ENCODE measurements around the gene FAM234B. TPM values are rescaled to one million over a fixed set of nuclear protein-coding genes. Genes with fewer than 3 reads are reported as not detected.

Gene FAM234B
- polyA plus RNA-seq, 3 donors = 1.6 to 3.2 (median 2.0) TPM

- Histone ChIP-seq H3K79me2 (ENCODE audit: insufficient read depth, low read length) (no peaks in the 10 kb centered on the region), H4K20me1 (ENCODE audit: insufficient read depth, low read length) (no peaks in the 10 kb centered on the region), H3K4me3 (replicated peaks in 1 of 3; ENCODE audit: low read depth in 2 of 3, low read length in 3 of 3) (no peak overlapping the region), H3K9ac (ENCODE audit: insufficient read depth, low read length, poor library complexity, severe bottlenecking) (no peak overlapping the region), H3K27ac (ENCODE audit: low read depth in 1 of 2, low read length in 2 of 2) (no peak overlapping the region), H3K27me3 (ENCODE audit: control insufficient read depth in 2 of 2, insufficient read depth in 2 of 2, low read length in 2 of 2) (no peaks in the 10 kb centered on the region), H3K4me2 (replicated peaks; ENCODE audit: extremely low read depth, low read length, poor library complexity, severe bottlenecking) (no peak overlapping the region), H3K36me3 (replicated peaks in 1 of 2; ENCODE audit: control insufficient read depth in 1 of 2, insufficient read depth in 2 of 2, low read length in 2 of 2) (no peaks in the 10 kb centered on the region), H3K9me3 (replicated peaks in 1 of 2; ENCODE audit: control insufficient read depth in 1 of 2, insufficient read depth in 1 of 2, low read length in 2 of 2) (no peaks in the 10 kb centered on the region), H2AFZ (ENCODE audit: insufficient read depth, low read depth, low read length, poor library complexity, severe bottlenecking) (no peak overlapping the region), H3K4me1 (ENCODE audit: control insufficient read depth in 1 of 2, insufficient read depth in 2 of 2, low read length in 2 of 2) (no peaks in the 10 kb centered on the region)
- Mint-ChIP-seq H3K9me3 (no peaks in the 10 kb centered on the region), H3K4me3 (no peak overlapping the region), H3K27me3 (ENCODE audit: low read depth in 3 of 3) (no peaks in the 10 kb centered on the region), H3K27ac (no peak overlapping the region), H3K4me1 (peaks cover 8% of the 10 kb centered on the region), H3K36me3 (no peaks in the 10 kb centered on the region)
- 78% methylated on average over 1 of the region's 6 CpGs for WGBS (ENCODE audit: insufficient coverage)
- intact Hi-C loops (cut with micrococcal nuclease) = no loop called here
- no peak for DNase-seq
- TF ChIP-seq CTCF (IDR thresholded peaks at IDR 0.05) = no peak
Measured at GRCh38 chr12:13022851-13023271, 21.3 kb upstream of the FAM234B start.

GRCh38 chr12:13023811-13024530 is 20.2 kb upstream of the FAM234B start:
- no CpG with 5 or more reads among the region's 6 CpGs for WGBS (ENCODE audit: insufficient coverage)

More at GRCh38 chr12:13023811-13024530, 20.2 kb upstream of the FAM234B start:
- Mint-ChIP-seq H3K27ac (no peak overlapping the region), H3K9me3 (no peaks in the 10 kb centered on the region), H3K4me3 (no peak overlapping the region), H3K36me3 (no peaks in the 10 kb centered on the region), H3K27me3 (ENCODE audit: low read depth in 3 of 3) (no peaks in the 10 kb centered on the region), H3K4me1 (peaks cover 11% of the 10 kb centered on the region)
- H3K36me3 ChIP-seq (replicated peaks in 1 of 2; ENCODE audit: control insufficient read depth in 1 of 2, insufficient read depth in 2 of 2, low read length in 2 of 2) = no peaks in the 10 kb centered on the region
- TF ChIP-seq CTCF (IDR thresholded peaks at IDR 0.05) = peak; percentile 35
- intact Hi-C loops (cut with micrococcal nuclease) = no loop called here
- H3K4me3 ChIP-seq (replicated peaks in 1 of 3; ENCODE audit: low read depth in 2 of 3, low read length in 3 of 3) = no peak overlapping the region
- no peak overlapping the region for H3K27ac ChIP-seq (ENCODE audit: low read depth in 1 of 2, low read length in 2 of 2)
- H3K4me1 ChIP-seq (ENCODE audit: control insufficient read depth in 1 of 2, insufficient read depth in 2 of 2, low read length in 2 of 2) = no peaks in the 10 kb centered on the region
- H4K20me1 ChIP-seq (ENCODE audit: insufficient read depth, low read length) = no peaks in the 10 kb centered on the region
- peak in 1 of 3 donors; percentile 43 for DNase-seq
- H3K79me2 ChIP-seq (ENCODE audit: insufficient read depth, low read length) = no peaks in the 10 kb centered on the region
- no peak overlapping the region for H3K9ac ChIP-seq (ENCODE audit: insufficient read depth, low read length, poor library complexity, severe bottlenecking)
- no peaks in the 10 kb centered on the region for H3K27me3 ChIP-seq (ENCODE audit: control insufficient read depth in 2 of 2, insufficient read depth in 2 of 2, low read length in 2 of 2)
- H2AFZ ChIP-seq (ENCODE audit: insufficient read depth, low read depth, low read length, poor library complexity, severe bottlenecking) = no peak overlapping the region
- no peak overlapping the region for H3K4me2 ChIP-seq (replicated peaks; ENCODE audit: extremely low read depth, low read length, poor library complexity, severe bottlenecking)
- H3K9me3 ChIP-seq (replicated peaks in 1 of 2; ENCODE audit: control insufficient read depth in 1 of 2, insufficient read depth in 1 of 2, low read length in 2 of 2) = no peaks in the 10 kb centered on the region
